OCI-LY3 (cell line): ENCODE data around the gene ERBB4.

ENCODE experiments used
- H2AFZ ChIP-seq: fragments of 200-600, 300-600 bp; shearing (Covaris generic); 2 replicates; pipeline ENCODE4 v1.6.0; 2014; ENCODE audit warnings: antibody characterized with exemption, low read depth, low read length
- H3K27ac ChIP-seq: fragments of 200-600, 300-600 bp; sonication (generic); 2 replicates; pipeline ENCODE4 v1.5.1; 2014; ENCODE audit warnings: mild to moderate bottlenecking, low read length, moderate library complexity, mixed read lengths
- H3K27me3 ChIP-seq: fragments of 200-600, 300-600 bp; sonication (generic); 2 replicates; pipeline ENCODE4 v1.6.1; 2014; ENCODE audit warnings: low read depth, low read length, mixed read lengths
- H3K36me3 ChIP-seq: fragments of 200-600, 300-600 bp; sonication (generic); replicated peaks from 2 replicates; pipeline ENCODE3; 2014; ENCODE audit warnings: low read depth, low read length, mixed read lengths
- H3K4me1 ChIP-seq: fragments of 300-600, 200-600 bp; sonication (generic); 2 replicates; pipeline ENCODE4 v1.6.1; 2014; ENCODE audit warnings: low read length, mixed read lengths
- H3K4me2 ChIP-seq: fragments of 200-600, 300-600 bp; sonication (generic); 2 replicates; pipeline ENCODE4 v1.6.1; 2014; ENCODE audit warnings: low read length, mixed read lengths
- H3K4me3 ChIP-seq: fragments of 300-600, 200-600 bp; sonication (generic); 2 replicates; pipeline ENCODE4 v1.5.1; 2014; ENCODE audit warnings: antibody characterized with exemption, mild to moderate bottlenecking, low read length, moderate library complexity
- H3K79me2 ChIP-seq: fragments of 300-600, 200-600 bp; shearing (Covaris generic); 2 replicates; pipeline ENCODE4 v1.6.1; 2014; ENCODE audit warnings: mild to moderate bottlenecking, low read length, mixed read lengths
- H3K9ac ChIP-seq: fragments of 300-600, 200-600 bp; shearing (Covaris generic); 2 replicates; pipeline ENCODE4 v1.6.0; 2014; ENCODE audit warnings: mild to moderate bottlenecking, low read length, moderate library complexity
- H3K9me3 ChIP-seq: fragments of 200-600, 300-600 bp; shearing (Covaris generic); 2 replicates; pipeline ENCODE4 v1.6.1; 2014; ENCODE audit warnings: low read length, mixed read lengths; ENCODE audit not compliant: insufficient read depth
- H4K20me1 ChIP-seq: fragments of 200-600, 300-600 bp; sonication (generic); 2 replicates; pipeline ENCODE4 v1.6.1; 2016; ENCODE audit warnings: low read length, mixed read lengths; ENCODE audit not compliant: insufficient read depth
- CTCF ChIP-seq: fragments of 200-600, 300-600 bp; sonication (generic); IDR thresholded peaks from 2 replicates; pipeline ENCODE4 v1.5.1; 2014; ENCODE audit warnings: antibody characterized with exemption, low read length, low read depth
- EZH2phosphoT487 ChIP-seq: fragments of 200-600 bp; shearing (Covaris generic); IDR thresholded peaks from 2 replicates; pipeline ENCODE4 v1.6.1; 2018; ENCODE audit warnings: antibody characterized with exemption, mixed run types, low read depth

ERBB4 gene

GRCh38 chr2:212295571-212295970 lies 243.0 kb downstream of the ERBB4 start:
- H4K20me1 ChIP-seq = no peaks in the 10 kb centered on the region
- H3K36me3 ChIP-seq = no peaks in the 10 kb centered on the region
- H3K4me1 ChIP-seq = peaks cover 8% of the 10 kb centered on the region
- no peak overlapping the region for H3K9ac ChIP-seq
- TF ChIP-seq CTCF = no peak
- no peak for TF ChIP-seq EZH2phosphoT487
- H3K4me2 ChIP-seq = no peak overlapping the region
- H3K27me3 ChIP-seq = no peaks in the 10 kb centered on the region
- H3K9me3 ChIP-seq = no peaks in the 10 kb centered on the region
- H3K79me2 ChIP-seq = no peaks in the 10 kb centered on the region
- H3K27ac ChIP-seq = no peak overlapping the region
- H3K4me3 ChIP-seq = no peak overlapping the region
- H2AFZ ChIP-seq = no peak overlapping the region

- H3K4me3 ChIP-seq = no peak overlapping the region
- no peak overlapping the region for H3K27ac ChIP-seq
- no peaks in the 10 kb centered on the region for H3K27me3 ChIP-seq
- H3K36me3 ChIP-seq = no peaks in the 10 kb centered on the region
- no peak overlapping the region for H2AFZ ChIP-seq
- H3K4me2 ChIP-seq = no peak overlapping the region
- H3K79me2 ChIP-seq = no peaks in the 10 kb centered on the region
- H4K20me1 ChIP-seq = no peaks in the 10 kb centered on the region
- peaks cover 4% of the 10 kb centered on the region for H3K4me1 ChIP-seq
- TF ChIP-seq EZH2phosphoT487 (no peak), CTCF (no peak)
- no peak overlapping the region for H3K9ac ChIP-seq
- no peaks in the 10 kb centered on the region for H3K9me3 ChIP-seq
Measured at GRCh38 chr2:212294816-212295215, 243.8 kb downstream of the ERBB4 start.

GRCh38 chr2:212289301-212289700 lies 249.3 kb downstream of the ERBB4 start:
- H4K20me1 ChIP-seq = no peaks in the 10 kb centered on the region
- no peaks in the 10 kb centered on the region for H3K36me3 ChIP-seq
- no peak overlapping the region for H2AFZ ChIP-seq
- H3K9ac ChIP-seq = no peak overlapping the region
- no peaks in the 10 kb centered on the region for H3K79me2 ChIP-seq
- H3K27ac ChIP-seq = no peak overlapping the region
- no peak overlapping the region for H3K4me2 ChIP-seq
- TF ChIP-seq CTCF (no peak), EZH2phosphoT487 (no peak)
- H3K27me3 ChIP-seq = no peaks in the 10 kb centered on the region
- no peaks in the 10 kb centered on the region for H3K4me1 ChIP-seq
- H3K4me3 ChIP-seq = no peak overlapping the region
- no peaks in the 10 kb centered on the region for H3K9me3 ChIP-seq

- Histone ChIP-seq H3K4me1 (no peaks in the 10 kb centered on the region), H2AFZ (no peak overlapping the region), H3K79me2 (no peaks in the 10 kb centered on the region)
Measured at GRCh38 chr2:212288308-212288707, 250.3 kb downstream of the ERBB4 start.

More at GRCh38 chr2:212288308-212288707, 250.3 kb downstream of the ERBB4 start:
- Histone ChIP-seq H3K9ac (no peak overlapping the region), H3K9me3 (no peaks in the 10 kb centered on the region), H3K4me2 (no peak overlapping the region), H3K4me3 (no peak overlapping the region), H3K27me3 (no peaks in the 10 kb centered on the region), H3K36me3 (no peaks in the 10 kb centered on the region), H4K20me1 (no peaks in the 10 kb centered on the region), H3K27ac (no peak overlapping the region)
- TF ChIP-seq CTCF = no peak
- no peak for TF ChIP-seq EZH2phosphoT487
